SK-N-DZ (cell line): ENCODE measurements around the gene DENND1B.
"Not testable (repeated sequence)": the region's sequence is repeated elsewhere in the genome, so short reads cannot be mapped to it uniquely, and the experiment has no call there.

ENCODE experiments used
- DNase-seq: peaks from one replicate; pipeline ENCODE4 v3.0.0-alpha.2; 2015; ENCODE audit warnings: low spot score

DENND1B gene

DNA sequence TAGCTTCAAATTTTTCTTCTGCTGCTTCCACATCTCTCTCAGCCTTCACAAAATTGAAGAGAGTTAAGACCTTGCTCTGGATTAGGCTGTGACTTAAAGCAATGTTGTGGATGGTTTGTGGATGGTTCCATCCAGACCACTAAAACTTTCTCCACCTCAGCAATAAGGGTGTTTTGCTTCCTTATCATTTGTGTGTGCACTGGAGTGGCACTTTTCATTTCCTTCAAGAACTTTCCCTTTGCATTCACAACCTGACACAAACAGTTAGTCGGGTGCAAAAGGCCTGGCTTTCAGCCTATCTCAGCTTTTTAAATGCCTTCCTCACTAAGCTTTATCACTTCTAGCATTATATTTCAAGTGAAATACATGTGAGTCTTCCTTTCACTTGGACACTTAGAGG is 30.3 kb downstream of the DENND1B start:
- DNase-seq: no peak

GRCh38 chr1:197743578-197743977 is 31.7 kb downstream of the DENND1B start:
- no peak for DNase-seq

GRCh38 chr1:197740992-197741391 is 34.3 kb downstream of the DENND1B start:
- no peak for DNase-seq

GRCh38 chr1:197738927-197739326 is 36.4 kb downstream of the DENND1B start:
- DNase-seq: no peak

- DNase-seq: no peak
Measured at GRCh38 chr1:197737916-197738315, 37.4 kb downstream of the DENND1B start.

GRCh38 chr1:197736685-197737084 is 38.6 kb downstream of the DENND1B start:
- DNase-seq: no peak

DNA sequence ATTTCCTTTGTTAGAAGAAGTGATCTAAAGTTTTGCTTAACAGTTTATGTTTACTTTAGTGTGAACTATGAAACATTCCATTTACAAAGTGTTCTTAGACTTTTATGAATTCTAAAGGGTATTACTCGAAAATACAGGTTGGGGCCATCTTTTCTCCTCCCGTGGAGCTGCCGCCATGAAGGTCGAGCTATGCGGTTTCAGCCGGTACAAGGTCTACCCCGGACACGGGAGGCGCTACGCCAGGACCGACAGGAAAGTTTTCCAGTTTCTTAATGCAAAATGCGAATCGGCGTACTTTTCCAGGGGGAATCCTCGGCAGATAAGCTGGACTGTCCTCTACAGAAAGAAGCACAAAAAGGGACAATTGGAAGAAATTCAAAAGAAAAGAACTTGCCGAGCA is 39.8 kb downstream of the DENND1B start:
- DNase-seq: no peak

DNA sequence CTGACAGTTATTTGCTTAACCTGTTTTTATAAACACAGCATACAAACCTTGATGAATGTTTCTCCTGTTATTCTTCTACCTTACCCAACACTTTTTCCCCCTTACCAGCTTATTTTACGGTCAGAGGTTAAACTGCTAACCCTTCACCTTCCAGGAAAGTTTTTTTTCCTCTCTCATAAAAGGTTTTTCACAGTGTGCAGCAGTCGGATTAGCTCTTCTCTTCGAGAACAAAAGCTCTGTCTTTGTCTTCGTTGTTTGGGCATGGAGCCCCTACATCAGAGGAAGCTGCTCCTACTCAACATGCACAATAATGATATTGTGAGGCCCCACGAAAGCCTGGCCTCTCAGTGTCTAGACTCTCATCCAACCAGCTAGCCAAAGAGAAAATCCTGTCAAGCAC is 42.0 kb downstream of the DENND1B start:
- DNase-seq: no peak

DNA sequence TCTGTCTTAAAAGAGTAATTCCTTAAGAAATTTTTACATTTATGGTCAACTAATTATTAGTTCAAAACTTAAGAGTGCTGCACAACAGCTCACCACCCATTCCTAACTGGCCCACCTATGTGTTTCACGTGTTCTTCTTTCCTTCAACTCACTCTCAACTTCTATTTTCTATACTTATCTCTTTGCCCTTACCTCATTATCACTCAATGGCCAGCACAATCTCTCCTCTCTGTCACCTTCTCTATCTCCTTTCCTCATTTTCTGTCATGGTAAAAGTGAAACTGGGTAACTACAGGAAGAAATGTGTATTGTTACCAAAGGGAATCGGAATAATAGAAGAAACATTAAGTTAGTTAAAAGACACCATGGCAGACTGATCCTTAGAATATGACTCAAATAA is 43.1 kb downstream of the DENND1B start:
- DNase-seq: no peak

DNA sequence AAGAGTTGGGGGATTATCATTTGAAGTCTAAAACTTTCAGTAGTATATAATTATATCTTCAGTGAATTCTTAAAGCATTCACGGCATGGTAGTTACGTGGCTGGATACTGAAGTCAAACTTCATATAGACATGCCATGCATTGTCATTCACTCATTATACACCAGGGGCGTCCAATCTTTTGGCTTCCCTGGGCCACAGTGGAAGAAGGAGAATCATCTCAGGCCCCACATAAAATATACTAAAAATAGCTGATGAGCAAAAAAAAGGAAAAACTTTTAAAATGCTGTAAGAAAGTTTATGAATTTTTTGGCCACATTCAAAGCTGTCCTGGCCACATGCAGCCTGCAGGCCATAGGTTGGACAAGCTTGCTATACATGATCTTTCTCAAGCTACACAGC is 43.8 kb downstream of the DENND1B start:
- DNase-seq: no peak

GRCh38 chr1:197725976-197726375 is 49.3 kb downstream of the DENND1B start:
- DNase-seq: no peak

- DNase-seq: no peak
Measured at GRCh38 chr1:197725044-197725443, 50.2 kb downstream of the DENND1B start.

DNA sequence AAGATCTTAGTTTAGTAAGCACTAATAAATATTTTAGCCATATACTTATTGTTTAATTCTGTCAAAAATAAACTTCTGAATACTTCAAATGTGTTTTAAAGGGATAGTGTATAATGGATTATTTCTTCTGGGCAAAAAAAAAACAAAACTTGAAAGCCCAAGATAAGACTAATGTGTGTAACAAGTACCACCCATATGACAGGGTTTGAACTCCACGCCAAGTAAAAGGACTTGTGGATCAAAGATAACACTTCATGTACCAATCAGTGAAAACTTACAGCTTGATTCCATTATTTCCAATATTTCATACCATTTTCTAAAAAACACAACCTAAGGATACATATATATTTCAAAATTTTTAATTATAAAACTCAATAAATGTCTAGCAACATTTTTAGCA is 59.5 kb downstream of the DENND1B start:
- DNase-seq: no peak

DNA sequence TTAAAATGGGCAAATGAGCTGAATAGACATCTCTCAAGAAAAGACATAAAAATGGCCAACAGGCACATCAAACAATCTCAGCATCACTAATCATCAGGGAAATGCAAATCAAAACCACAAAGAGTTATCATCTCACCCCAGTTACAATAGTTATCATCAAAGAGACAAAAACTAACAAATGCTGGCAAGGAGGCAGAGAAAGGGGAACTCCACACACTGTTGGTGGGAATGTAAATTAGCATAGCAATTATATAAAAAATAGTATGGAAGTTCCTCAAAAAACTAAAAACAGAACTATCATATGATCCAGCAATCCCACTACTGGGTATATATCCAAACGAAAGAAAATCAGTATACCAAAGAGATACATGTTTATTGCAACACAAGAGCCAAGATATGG is 68.7 kb downstream of the DENND1B start:
- no peak for DNase-seq

DNA sequence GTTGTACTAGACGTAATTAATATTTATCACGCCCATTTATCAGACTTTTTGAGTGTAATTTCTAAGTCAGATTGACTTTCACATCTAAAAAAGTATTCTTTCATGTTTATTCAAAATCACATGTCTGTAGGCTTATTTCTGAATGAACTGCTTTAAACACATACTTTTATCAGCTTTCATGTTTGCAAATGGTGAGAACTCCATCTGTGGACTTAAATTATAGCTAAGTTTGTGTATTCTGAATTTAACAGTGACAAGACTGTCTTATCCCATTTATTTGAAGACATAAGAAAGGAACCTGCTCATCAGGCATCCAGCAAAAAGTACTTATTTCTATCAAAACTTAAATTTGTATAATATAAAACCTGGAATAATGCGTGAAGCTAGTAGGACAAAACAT is 69.3 kb downstream of the DENND1B start:
- DNase-seq: no peak

DNA sequence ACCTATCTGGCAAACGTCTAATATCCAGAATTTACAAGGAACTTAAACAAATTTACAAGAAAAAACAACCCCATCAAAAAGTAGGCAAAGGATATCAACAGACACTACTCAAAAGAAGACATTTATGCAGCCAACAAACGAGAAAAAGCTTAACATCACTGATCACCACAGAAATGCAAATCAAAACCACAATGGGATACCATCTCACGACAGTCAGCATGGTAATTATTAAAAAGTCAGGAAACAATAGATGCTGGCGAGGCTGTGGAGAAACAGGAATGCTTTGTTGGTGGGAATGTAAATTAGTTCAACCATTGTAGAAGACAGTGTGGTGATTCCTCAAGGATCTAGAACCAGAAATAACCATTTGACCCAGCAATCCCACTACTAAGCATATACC is 74.6 kb downstream of the DENND1B start:
- not testable (repeated sequence) for DNase-seq

GRCh38 chr1:197696372-197696771 is 78.9 kb downstream of the DENND1B start:
- no peak for DNase-seq

- DNase-seq: no peak
Measured at GRCh38 chr1:197695961-197696360, 79.3 kb downstream of the DENND1B start.

- DNase-seq: no peak
Measured at GRCh38 chr1:197692965-197693364, 82.3 kb downstream of the DENND1B start.

- no peak for DNase-seq
Measured at GRCh38 chr1:197691816-197692215, 83.5 kb downstream of the DENND1B start.

DNA sequence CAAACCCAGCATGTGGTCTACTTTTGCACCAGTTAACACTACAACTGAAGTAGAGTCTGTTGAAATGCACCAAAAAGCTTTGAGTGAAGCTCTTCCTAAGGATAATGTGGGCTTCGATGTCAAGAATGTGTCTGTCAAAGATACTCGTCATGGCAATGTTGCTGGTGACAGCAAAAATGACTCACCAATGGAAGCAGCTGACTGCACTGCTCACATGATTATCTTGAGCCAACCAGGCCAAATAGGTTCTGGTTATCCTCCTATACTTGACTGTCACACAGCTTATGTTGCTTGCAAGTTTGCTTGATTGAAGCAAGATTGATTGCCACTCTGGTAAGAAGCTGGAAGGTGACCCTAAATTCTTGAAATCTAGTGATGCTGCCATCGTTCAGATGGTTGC is 85.2 kb downstream of the DENND1B start:
- no peak for DNase-seq

- no peak for DNase-seq
Measured at GRCh38 chr1:197688233-197688632, 87.0 kb downstream of the DENND1B start.

DNA sequence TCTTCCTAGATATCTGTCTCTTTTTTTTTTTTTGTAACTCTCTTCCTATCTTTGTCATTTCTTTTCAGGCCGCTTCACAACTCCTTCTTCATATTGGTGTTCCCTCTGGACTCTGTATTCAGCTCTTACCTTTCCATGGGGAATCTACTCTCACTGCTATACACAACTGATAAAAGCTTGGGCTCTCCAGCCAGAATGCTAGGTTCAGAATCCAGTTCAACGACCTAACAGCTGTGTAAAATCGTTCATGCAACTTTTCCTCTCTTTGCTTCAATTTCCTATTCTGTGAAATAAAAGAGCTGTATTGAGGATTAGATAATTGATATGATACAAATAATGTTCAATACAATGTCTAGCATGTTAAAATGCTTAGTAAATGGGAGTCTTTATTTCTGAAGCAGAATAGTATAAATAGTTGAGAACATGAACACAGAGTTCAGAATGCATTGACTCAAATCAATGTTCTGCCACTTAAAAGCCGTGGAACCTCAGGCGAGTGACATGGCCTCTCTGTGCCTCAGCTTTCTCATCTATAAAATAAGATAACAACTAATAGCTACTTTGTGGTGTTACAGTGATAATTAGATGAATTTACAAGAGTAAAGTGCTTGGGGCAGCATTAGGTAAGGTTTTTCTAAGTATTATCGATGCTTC is 88.5 kb downstream of the DENND1B start:
- DNase-seq: no peak

DNA sequence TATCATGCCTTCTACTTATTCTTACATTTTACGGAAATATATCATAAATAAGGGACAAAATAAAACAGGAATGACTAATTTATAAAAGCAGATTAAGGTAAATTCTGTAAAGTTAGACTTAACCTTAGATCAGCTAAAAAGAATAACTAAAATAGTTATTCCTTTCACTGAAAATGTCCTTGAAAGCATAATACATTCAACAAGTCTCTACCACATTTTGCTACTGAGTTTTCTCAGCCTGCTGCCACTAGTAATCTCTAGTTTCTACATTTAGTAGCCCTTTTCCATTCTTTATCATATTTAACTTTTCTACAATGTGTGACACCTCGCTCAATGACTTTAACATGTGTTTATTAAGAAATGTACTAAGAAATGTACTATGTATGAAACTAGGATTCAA is 89.0 kb downstream of the DENND1B start:
- no peak for DNase-seq
